Eye (tissue), 1 donor: Measurements from ENCODE around the gene WDR19.

Source experiments
- DNase-seq: peaks from one replicate; pipeline ENCODE4 v3.0.0-alpha.2; 2015

WDR19 gene

GRCh38 chr4:39305912-39306677, 123.8 kb downstream of the WDR19 start:
- DNase-seq: no peak

- no peak for DNase-seq
These were observed 126.3 kb downstream of the WDR19 start for GRCh38 chr4:39308611-39309010.

GRCh38 chr4:39312816-39313215, 130.5 kb downstream of the WDR19 start:
- no peak for DNase-seq

GRCh38 chr4:39319676-39320075, 137.3 kb downstream of the WDR19 start:
- DNase-seq: no peak

GRCh38 chr4:39320381-39321115, 138.2 kb downstream of the WDR19 start:
- DNase-seq: no peak

GRCh38 chr4:39323821-39324220, 141.5 kb downstream of the WDR19 start:
- no peak for DNase-seq

GRCh38 chr4:39324446-39324845, 142.1 kb downstream of the WDR19 start:
- no peak for DNase-seq

- DNase-seq: no peak
These were observed 142.7 kb downstream of the WDR19 start for GRCh38 chr4:39324897-39325613.

- DNase-seq: no peak
These were observed 144.2 kb downstream of the WDR19 start for GRCh38 chr4:39326468-39326977.

GRCh38 chr4:39330353-39330752, 148.0 kb downstream of the WDR19 start:
- no peak for DNase-seq

GRCh38 chr4:39331191-39331590, 148.9 kb downstream of the WDR19 start:
- no peak for DNase-seq
